Panc1 (cell line): Measurements from ENCODE around the gene AMN. TPM values are rescaled to one million over a fixed set of nuclear protein-coding genes. Genes with fewer than 3 reads are reported as not detected.

Source experiments
- ATAC-seq: fragments of 200-7000 bp; cut with Tn5 transposase; 2 replicates; pipeline ENCODE4 v1.9.1; 2020; ENCODE audit warnings: mild to moderate bottlenecking, moderate library complexity
- BruUV-seq: library from RNA; stranded (reverse); fragments of 400-500 nt; replicated peaks from 2 replicates; lab custom pipeline; 2021; lab: Mats Ljungman, UMichigan
- CTCF ChIA-PET: fragments of 300-600 bp; sonication (Branson Sonifier 250); formaldehyde crosslinking; loops from one replicate; lab custom pipeline; 2022; ENCODE audit warnings: antibody characterized with exemption; lab: Charles Lee
- POLR2A ChIA-PET: fragments of 300-600 bp; sonication (Branson Sonifier 250); formaldehyde crosslinking; loops from one replicate; lab custom pipeline; 2022; ENCODE audit warnings: antibody characterized with exemption; lab: Charles Lee
- DNase-seq: peaks from one replicate; pipeline ENCODE4 v3.0.0-alpha.2; 2010; ENCODE audit warnings: low read depth, low spot score
- H3K27ac ChIP-seq: 2 replicates; pipeline ENCODE4 v1.5.1; 2011; ENCODE audit warnings: mild to moderate bottlenecking, low read length, inconsistent platforms
- H3K27me3 ChIP-seq: fragments of 200-500 bp; sonication (Bioruptor generic); 2 replicates; pipeline ENCODE4 v1.6.0; 2014; ENCODE audit warnings: low read length, inconsistent platforms; ENCODE audit not compliant: control insufficient read depth, insufficient read depth
- H3K36me3 ChIP-seq: fragments of 200-500 bp; sonication (Bioruptor generic); 2 replicates; pipeline ENCODE4 v1.5.1; 2014; ENCODE audit warnings: inconsistent platforms, mild to moderate bottlenecking, low read length, moderate library complexity; ENCODE audit not compliant: control insufficient read depth, insufficient read depth
- H3K4me1 ChIP-seq: 2 replicates; pipeline ENCODE4 v1.5.1; 2011; ENCODE audit warnings: inconsistent platforms, mild to moderate bottlenecking, low read length, moderate library complexity; ENCODE audit not compliant: control insufficient read depth, insufficient read depth
- H3K4me3 ChIP-seq, 2 experiments: 2 replicates each; pipeline ENCODE4 v1.5.1; 2011 to 2012; ENCODE audit warnings: low read depth in 2 of 2, low read length in 2 of 2, mild to moderate bottlenecking in 2 of 2, inconsistent platforms in 1 of 2, moderate library complexity in 1 of 2
- H3K9me3 ChIP-seq: fragments of 200-500 bp; sonication (Bioruptor generic); 2 replicates; pipeline ENCODE4 v1.5.1; 2014; ENCODE audit warnings: low read depth, mild to moderate bottlenecking, inconsistent platforms, low read length, moderate library complexity; ENCODE audit not compliant: control insufficient read depth, insufficient read depth
- POLR2AphosphoS5 ChIP-seq: IDR thresholded peaks from 2 replicates; pipeline ENCODE4 v1.6.1; 2012; ENCODE audit warnings: mild to moderate bottlenecking, low read depth, low read length, moderate library complexity
- REST ChIP-seq, 2 experiments: IDR thresholded peaks; 2 replicates each; pipeline ENCODE4 v1.6.1; 2011 to 2012; ENCODE audit warnings: low read depth in 2 of 2, control low read depth in 1 of 2, low read length in 1 of 2, mild to moderate bottlenecking in 1 of 2, moderate library complexity in 1 of 2; ENCODE audit not compliant: insufficient read depth in 1 of 2
- SIN3A ChIP-seq: IDR thresholded peaks from 2 replicates; pipeline ENCODE4 v1.6.1; 2012; ENCODE audit warnings: low read depth, mild to moderate bottlenecking, low read length, moderate library complexity, borderline replicate concordance; ENCODE audit not compliant: insufficient read depth
- TCF7L2 ChIP-seq: IDR thresholded peaks from 2 replicates; pipeline ENCODE4 v1.6.1; 2011; ENCODE audit warnings: mild to moderate bottlenecking, low read depth, low read length, inconsistent platforms
- in situ Hi-C: cut with HindIII; loops from 2 replicates; pipeline ENCODE4 v1.10.0; 2016; ENCODE audit warnings: low sequenced_read_pairs, low pct_unique_long_range_greater_than_20kb
- intact Hi-C: fragments of 100-400 bp; cut with micrococcal nuclease; formaldehyde crosslinking; loops from one replicate; pipeline ENCODE4 v1.10.0; 2022; ENCODE audit not compliant: unreplicated experiment
- total RNA-seq: library from RNA; stranded (reverse); gene quantifications from one replicate; pipeline ENCODE4 v1.2.1, GENCODE V29; 2021; ENCODE audit not compliant: unreplicated experiment
- TF ChIP-seq, protein P1 (sequence below): fragments of 450-650 bp; IDR thresholded peaks from 2 replicates; pipeline ENCODE4 v1.5.1; 2017; ENCODE audit warnings: mild to moderate bottlenecking

Gene AMN
- total RNA-seq, 1 experiment from 2014 or later, result 0.44 TPM

DNA sequence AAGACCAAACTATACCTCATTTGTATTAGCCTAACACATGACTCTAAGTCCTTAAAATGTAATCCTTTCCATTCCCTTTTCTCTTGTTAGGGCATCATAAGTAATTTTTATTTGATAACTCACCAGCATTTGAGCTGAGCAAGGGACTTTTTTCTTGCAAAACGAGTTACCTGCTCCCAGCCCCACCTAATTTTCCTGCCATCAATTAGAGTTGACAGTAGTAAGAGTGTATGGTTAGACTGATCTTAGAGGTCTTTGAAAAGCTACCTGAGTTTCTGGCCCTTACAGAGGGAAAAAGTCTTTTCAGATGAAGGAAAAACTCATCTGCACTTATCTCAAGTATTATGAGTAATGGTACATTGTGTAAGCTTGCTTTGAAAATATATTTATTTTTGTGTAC, 33.7 kb upstream of the AMN start:
- ChIA-PET POLR2A (no interaction called here), CTCF (interaction anchor here (0.5 kb wide), 1 partner anchor 11 kb away, joined by 3 read pairs; no protein-coding TSS in a partner anchor)
- in situ Hi-C loops, result no loop called here
- no peaks in the 10 kb centered on the region; the same call in none of the 2 replicates for H3K36me3 ChIP-seq
- H3K27me3 ChIP-seq, result no peaks in the 10 kb centered on the region
- H3K9me3 ChIP-seq, result no peaks in the 10 kb centered on the region
- no TSS peak for BruUV-seq
- no peak for ATAC-seq
- H3K27ac ChIP-seq, result no peak overlapping the region
- no peak overlapping the region for H3K4me3 ChIP-seq
- TF ChIP-seq POLR2AphosphoS5 (no peak), SIN3A (no peak), REST (IDR thresholded peaks at IDR 0.05; ENCODE audit: insufficient read depth in 1 of 2, low read depth in 2 of 2, low read length in 1 of 2) (no peak), TCF7L2 (no peak)
- TF ChIP-seq, protein P1, sequence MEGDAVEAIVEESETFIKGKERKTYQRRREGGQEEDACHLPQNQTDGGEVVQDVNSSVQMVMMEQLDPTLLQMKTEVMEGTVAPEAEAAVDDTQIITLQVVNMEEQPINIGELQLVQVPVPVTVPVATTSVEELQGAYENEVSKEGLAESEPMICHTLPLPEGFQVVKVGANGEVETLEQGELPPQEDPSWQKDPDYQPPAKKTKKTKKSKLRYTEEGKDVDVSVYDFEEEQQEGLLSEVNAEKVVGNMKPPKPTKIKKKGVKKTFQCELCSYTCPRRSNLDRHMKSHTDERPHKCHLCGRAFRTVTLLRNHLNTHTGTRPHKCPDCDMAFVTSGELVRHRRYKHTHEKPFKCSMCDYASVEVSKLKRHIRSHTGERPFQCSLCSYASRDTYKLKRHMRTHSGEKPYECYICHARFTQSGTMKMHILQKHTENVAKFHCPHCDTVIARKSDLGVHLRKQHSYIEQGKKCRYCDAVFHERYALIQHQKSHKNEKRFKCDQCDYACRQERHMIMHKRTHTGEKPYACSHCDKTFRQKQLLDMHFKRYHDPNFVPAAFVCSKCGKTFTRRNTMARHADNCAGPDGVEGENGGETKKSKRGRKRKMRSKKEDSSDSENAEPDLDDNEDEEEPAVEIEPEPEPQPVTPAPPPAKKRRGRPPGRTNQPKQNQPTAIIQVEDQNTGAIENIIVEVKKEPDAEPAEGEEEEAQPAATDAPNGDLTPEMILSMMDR, result no peak
- no peak for DNase-seq
- intact Hi-C loops, result no loop called here
- H3K4me1 ChIP-seq, result no peaks in the 10 kb centered on the region

DNA sequence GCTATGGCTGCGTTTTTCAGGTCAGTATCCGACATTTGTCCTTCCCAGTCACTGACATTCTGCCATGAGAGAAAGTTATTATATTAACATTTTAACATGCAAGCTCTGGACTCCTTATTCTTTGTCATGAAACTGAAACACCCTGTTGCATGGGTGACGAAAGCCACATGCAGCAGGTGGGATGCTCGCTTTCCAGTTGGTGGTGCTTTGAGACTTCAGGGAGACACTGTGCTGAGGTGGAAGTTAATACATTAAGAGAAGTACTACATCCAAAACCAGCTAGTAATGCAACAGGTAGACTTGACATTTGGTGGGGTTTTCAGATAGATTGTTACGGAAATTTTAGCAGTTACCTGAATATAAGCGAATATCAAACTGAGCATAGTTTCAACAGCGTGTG, 32.8 kb upstream of the AMN start:
- H3K27me3 ChIP-seq, result no peaks in the 10 kb centered on the region
- TF ChIP-seq TCF7L2, result no peak
- no peak for TF ChIP-seq POLR2AphosphoS5
- TF ChIP-seq, protein P1, result no peak
- no peak for TF ChIP-seq REST (IDR thresholded peaks at IDR 0.05; ENCODE audit: insufficient read depth in 1 of 2, low read depth in 2 of 2, low read length in 1 of 2)
- TF ChIP-seq SIN3A, result no peak
- H3K4me3 ChIP-seq, result no peak overlapping the region
- intact Hi-C loops (no loop called here), in situ Hi-C loops (no loop called here)
- no peak for DNase-seq
- H3K27ac ChIP-seq, result no peak overlapping the region
- BruUV-seq, result no TSS peak
- H3K36me3 ChIP-seq, result no peaks in the 10 kb centered on the region; the same call in none of the 2 replicates
- ChIA-PET CTCF (interaction anchor here (0.5 kb wide), 1 partner anchor 11 kb away, joined by 3 read pairs; no protein-coding TSS in a partner anchor), POLR2A (no interaction called here)
- H3K4me1 ChIP-seq, result no peaks in the 10 kb centered on the region
- H3K9me3 ChIP-seq, result no peaks in the 10 kb centered on the region
- no peak for ATAC-seq
